Smooth muscle cell (in vitro differentiated cells): ENCODE measurements around the gene SCYGR4. TPM values are rescaled to one million over a fixed set of nuclear protein-coding genes. Genes with fewer than 3 reads are reported as not detected.

ENCODE experiments used
- DNase-seq: peaks from one replicate; lab custom pipeline; 2025; ENCODE audit not compliant: unreplicated experiment; lab: John Stamatoyannopoulos, UW
- H2AFZ ChIP-seq: fragments of 200-600 bp; sonication (generic); 2 replicates; pipeline ENCODE4 v1.6.0; 2016; ENCODE audit warnings: antibody characterized with exemption, low read depth, mild to moderate bottlenecking
- H3F3A ChIP-seq: fragments of 200-600 bp; sonication (generic); 2 replicates; pipeline ENCODE4 v1.6.0; 2017; ENCODE audit warnings: antibody characterized with exemption, low read depth
- H3K27ac ChIP-seq: fragments of 200-600 bp; sonication (generic); 2 replicates; pipeline ENCODE4 v1.5.1; 2016; ENCODE audit warnings: low read depth, mild to moderate bottlenecking
- H3K27me3 ChIP-seq: fragments of 200-600 bp; sonication (generic); 2 replicates; pipeline ENCODE4 v1.6.1; 2016; ENCODE audit warnings: low read depth, mild to moderate bottlenecking
- H3K36me3 ChIP-seq: fragments of 200-600 bp; sonication (generic); 2 replicates; pipeline ENCODE4 v1.5.1; 2016; ENCODE audit warnings: low read depth
- H3K4me1 ChIP-seq: fragments of 200-600 bp; sonication (generic); 2 replicates; pipeline ENCODE4 v1.5.1; 2016; ENCODE audit warnings: low read depth
- H3K4me2 ChIP-seq: fragments of 200-600 bp; sonication (generic); 2 replicates; pipeline ENCODE4 v1.6.0; 2016; ENCODE audit warnings: mild to moderate bottlenecking
- H3K4me3 ChIP-seq: fragments of 200-600 bp; sonication (generic); 2 replicates; pipeline ENCODE4 v1.5.1; 2016; ENCODE audit warnings: mild to moderate bottlenecking
- H3K79me2 ChIP-seq: fragments of 200-600 bp; sonication (generic); 2 replicates; pipeline ENCODE4 v1.6.0; 2016; ENCODE audit warnings: low read depth, mild to moderate bottlenecking
- H3K9ac ChIP-seq: fragments of 200-600 bp; sonication (generic); 2 replicates; pipeline ENCODE4 v1.6.0; 2016; ENCODE audit warnings: low read depth
- H3K9me3 ChIP-seq: fragments of 200-600 bp; sonication (generic); replicated peaks from 2 replicates; pipeline ENCODE4 v1.5.1; 2016; ENCODE audit warnings: low read depth
- H4K20me1 ChIP-seq: fragments of 200-600 bp; sonication (generic); 2 replicates; pipeline ENCODE4 v1.6.0; 2016; ENCODE audit warnings: low read depth
- WGBS: methylation state at CpG from one replicate; pipeline ENCODE4 v1.1.7; 2016; ENCODE audit warnings: low lambda C conversion rate; 5-methylcytosine and 5-hydroxymethylcytosine counted together
- polyA plus RNA-seq: library from polyadenylated mRNA; unstranded; fragments of >200 nt; fragmentation: Nextera tagmentation; extraction: Ambion mirVana; gene quantifications from 2 replicates; pipeline ENCODE4 v1.2.1, GENCODE V29; 2016
- total RNA-seq: library from RNA; depleted of rRNA; stranded (reverse); fragments of >200 nt; gene quantifications from 2 replicates; pipeline ENCODE4 v1.2.3, GENCODE V29; 2014
- TF ChIP-seq, protein P1 (sequence below): fragments of 200-600 bp; sonication (generic); IDR thresholded peaks from 2 replicates; pipeline ENCODE4 v1.5.1; 2017; ENCODE audit warnings: borderline replicate concordance, mild to moderate bottlenecking, antibody characterized with exemption; ENCODE audit not compliant: insufficient read depth, poor library complexity, severe bottlenecking

SCYGR4 gene
- total and polyA plus RNA-seq, 2 experiments from 2014 or later, result not detected

DNA sequence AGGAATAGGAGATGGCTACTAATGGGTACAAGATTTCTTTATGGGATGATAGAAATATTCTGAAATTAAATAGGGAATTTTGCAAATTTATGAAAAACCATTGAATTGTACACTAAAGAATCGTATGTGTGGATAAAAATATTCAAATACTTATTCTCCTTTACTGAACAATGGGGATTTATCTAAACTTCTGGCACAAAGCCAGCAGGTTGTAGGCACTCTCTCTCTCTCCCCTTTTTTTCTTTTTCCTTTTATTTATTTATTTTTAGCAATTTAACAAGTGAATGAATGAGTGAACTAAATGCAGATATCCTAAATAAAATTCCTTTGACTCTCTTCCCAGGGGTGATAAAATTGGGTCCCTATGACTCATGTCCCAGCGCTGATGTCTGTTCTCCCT lies 40.5 kb upstream of the SCYGR4 start:
- Histone ChIP-seq H3K36me3 (no peaks in the 10 kb centered on the region), H3K27ac (no peak overlapping the region), H3K4me1 (no peaks in the 10 kb centered on the region), H4K20me1 (no peaks in the 10 kb centered on the region), H3K9me3 (no peaks in the 10 kb centered on the region), H3K27me3 (no peaks in the 10 kb centered on the region), H2AFZ (no peak overlapping the region), H3F3A (peaks cover 4% of the 10 kb centered on the region), H3K79me2 (no peaks in the 10 kb centered on the region), H3K4me2 (no peak overlapping the region), H3K4me3 (no peak overlapping the region), H3K9ac (no peak overlapping the region)
- WGBS, result 82% methylated on average over 2 of the region's 2 CpGs
- DNase-seq, result no peak
- TF ChIP-seq, protein P1, sequence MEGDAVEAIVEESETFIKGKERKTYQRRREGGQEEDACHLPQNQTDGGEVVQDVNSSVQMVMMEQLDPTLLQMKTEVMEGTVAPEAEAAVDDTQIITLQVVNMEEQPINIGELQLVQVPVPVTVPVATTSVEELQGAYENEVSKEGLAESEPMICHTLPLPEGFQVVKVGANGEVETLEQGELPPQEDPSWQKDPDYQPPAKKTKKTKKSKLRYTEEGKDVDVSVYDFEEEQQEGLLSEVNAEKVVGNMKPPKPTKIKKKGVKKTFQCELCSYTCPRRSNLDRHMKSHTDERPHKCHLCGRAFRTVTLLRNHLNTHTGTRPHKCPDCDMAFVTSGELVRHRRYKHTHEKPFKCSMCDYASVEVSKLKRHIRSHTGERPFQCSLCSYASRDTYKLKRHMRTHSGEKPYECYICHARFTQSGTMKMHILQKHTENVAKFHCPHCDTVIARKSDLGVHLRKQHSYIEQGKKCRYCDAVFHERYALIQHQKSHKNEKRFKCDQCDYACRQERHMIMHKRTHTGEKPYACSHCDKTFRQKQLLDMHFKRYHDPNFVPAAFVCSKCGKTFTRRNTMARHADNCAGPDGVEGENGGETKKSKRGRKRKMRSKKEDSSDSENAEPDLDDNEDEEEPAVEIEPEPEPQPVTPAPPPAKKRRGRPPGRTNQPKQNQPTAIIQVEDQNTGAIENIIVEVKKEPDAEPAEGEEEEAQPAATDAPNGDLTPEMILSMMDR, result no peak

DNA sequence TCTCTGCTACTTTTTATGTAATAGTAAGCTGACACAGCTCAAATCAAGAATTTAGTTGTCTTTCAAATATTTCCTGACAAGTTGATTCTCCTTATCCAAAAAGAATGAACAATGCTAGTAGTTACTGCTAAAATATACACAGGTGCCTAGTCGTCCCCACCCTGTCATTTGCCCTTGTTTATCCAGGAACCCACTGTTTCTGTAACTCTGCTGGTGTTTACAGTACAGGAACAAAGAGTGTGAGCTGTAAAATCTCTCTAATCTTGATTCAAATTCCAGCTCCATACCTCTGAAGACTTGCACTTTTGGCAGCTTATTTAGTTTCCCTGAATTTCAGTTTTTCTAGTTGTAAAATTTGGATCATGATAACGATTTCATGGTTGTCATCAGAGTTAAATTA lies 39.7 kb upstream of the SCYGR4 start:
- Histone ChIP-seq H3K4me1 (no peaks in the 10 kb centered on the region), H3K36me3 (no peaks in the 10 kb centered on the region), H3K79me2 (no peaks in the 10 kb centered on the region), H3K27ac (no peak overlapping the region), H3F3A (peaks cover 3% of the 10 kb centered on the region), H3K9me3 (no peaks in the 10 kb centered on the region), H4K20me1 (no peaks in the 10 kb centered on the region), H3K27me3 (no peaks in the 10 kb centered on the region), H2AFZ (no peak overlapping the region), H3K4me2 (no peak overlapping the region), H3K9ac (no peak overlapping the region), H3K4me3 (no peak overlapping the region)
- TF ChIP-seq, protein P1, result no peak
- 71% methylated on average over 2 of the region's 2 CpGs for WGBS
- DNase-seq, result no peak

DNA sequence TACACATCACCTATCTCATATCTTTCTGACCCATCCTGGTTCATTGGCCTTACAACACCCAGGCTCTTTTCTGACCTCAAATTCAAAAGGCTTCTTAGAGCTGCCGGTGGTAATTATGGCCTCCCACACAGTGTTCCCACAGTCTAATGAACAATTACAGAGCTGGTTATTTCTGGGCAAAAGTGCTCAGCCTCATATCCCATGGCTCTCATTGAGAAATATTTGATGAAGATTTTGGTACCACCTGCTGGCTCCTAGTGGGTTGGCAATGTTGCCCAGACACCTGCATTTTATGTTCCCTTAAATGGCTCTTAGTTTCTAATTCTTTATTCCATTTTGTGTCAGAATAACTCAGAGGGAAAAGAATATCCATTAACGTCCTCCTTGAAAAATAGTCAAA lies 38.7 kb upstream of the SCYGR4 start:
- no peaks in the 10 kb centered on the region for H4K20me1 ChIP-seq
- H3K9me3 ChIP-seq, result no peaks in the 10 kb centered on the region
- no peak for DNase-seq
- TF ChIP-seq, protein P1, result no peak
- WGBS, result 69% methylated on average over 2 of the region's 2 CpGs
- H3K79me2 ChIP-seq, result no peaks in the 10 kb centered on the region
- H3K27me3 ChIP-seq, result no peaks in the 10 kb centered on the region
- H3K4me3 ChIP-seq, result no peak overlapping the region
- H2AFZ ChIP-seq, result no peak overlapping the region
- no peaks in the 10 kb centered on the region for H3K4me1 ChIP-seq
- H3K9ac ChIP-seq, result no peak overlapping the region
- no peaks in the 10 kb centered on the region for H3K36me3 ChIP-seq
- H3K4me2 ChIP-seq, result no peak overlapping the region
- no peaks in the 10 kb centered on the region for H3F3A ChIP-seq
- no peak overlapping the region for H3K27ac ChIP-seq

DNA sequence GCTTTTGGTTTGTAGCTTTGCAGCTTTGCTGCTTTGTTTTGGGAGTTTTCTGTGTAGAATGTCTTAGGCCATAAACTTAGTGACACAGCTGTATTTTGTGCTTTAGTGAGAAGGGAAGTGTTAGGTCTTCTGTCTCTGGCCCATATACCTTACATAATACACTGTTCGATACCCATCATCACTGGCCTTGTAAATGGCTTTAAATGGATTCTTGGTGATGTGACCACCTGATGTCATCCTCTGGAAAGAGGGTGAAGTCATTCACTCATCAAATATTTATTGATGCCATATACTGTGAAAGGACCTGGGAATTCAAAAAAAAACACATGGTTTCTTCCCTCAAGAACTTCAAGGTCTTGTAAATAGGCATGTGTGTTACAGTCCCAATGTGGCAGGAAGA lies 37.5 kb upstream of the SCYGR4 start:
- no peak for DNase-seq
- no peak overlapping the region for H3K27ac ChIP-seq
- no peak overlapping the region for H3K9ac ChIP-seq
- no peaks in the 10 kb centered on the region for H3K27me3 ChIP-seq
- no peaks in the 10 kb centered on the region for H3K9me3 ChIP-seq
- TF ChIP-seq, protein P1, result no peak
- H3K79me2 ChIP-seq, result no peaks in the 10 kb centered on the region
- no peaks in the 10 kb centered on the region for H3F3A ChIP-seq
- 95% methylated on average over 1 of the region's 1 CpG for WGBS
- no peak overlapping the region for H3K4me3 ChIP-seq
- no peaks in the 10 kb centered on the region for H3K36me3 ChIP-seq
- H3K4me2 ChIP-seq, result no peak overlapping the region
- no peaks in the 10 kb centered on the region for H3K4me1 ChIP-seq
- H2AFZ ChIP-seq, result no peak overlapping the region
- no peaks in the 10 kb centered on the region for H4K20me1 ChIP-seq
